ENCODE results near the gene TMPRSS7.

- TF ChIP-seq CTCF (IDR thresholded peaks at IDR 0.05) (no peak), EP300 (IDR thresholded peaks at IDR 0.05) (no peak), POLR2AphosphoS5 (IDR thresholded peaks at IDR 0.05) (no peak)
Observed at GRCh38 chr3:112004669-112005068, 29.9 kb upstream of the TMPRSS7 start.

All from esophagus muscularis mucosa (tissue), 4 donors.